ENCODE data around the gene GLCE. TPM values are rescaled to one million over a fixed set of nuclear protein-coding genes. Genes with fewer than 3 reads are reported as not detected.
"Not testable (repeated sequence)": the region's sequence is repeated elsewhere in the genome, so short reads cannot be mapped to it uniquely, and the experiment has no call there.

The GLCE gene
- total RNA-seq, 1 experiment from 2014 or later = 30.7 TPM

- no peak for DNase-seq (ENCODE audit: low read depth)
These were observed 137.4 kb downstream of the GLCE start for GRCh38 chr15:69297642-69298353.

- no peak for DNase-seq (ENCODE audit: low read depth)
These were observed 137.9 kb downstream of the GLCE start for GRCh38 chr15:69298354-69298696.

GRCh38 chr15:69298697-69299441, 138.4 kb downstream of the GLCE start, which contains the start of gene PAQR5:
PAQR5 (plus strand) TSS chr15:69298912; CDS start chr15:69360081, 61,169 bp downstream.
- no peak for DNase-seq (ENCODE audit: low read depth)

GRCh38 chr15:69299451-69299886, 139.0 kb downstream of the GLCE start:
- DNase-seq (ENCODE audit: low read depth) = no peak

- DNase-seq (ENCODE audit: low read depth) = no peak
These were observed 139.6 kb downstream of the GLCE start for GRCh38 chr15:69299943-69300588.

GRCh38 chr15:69301101-69301500, 140.7 kb downstream of the GLCE start:
- DNase-seq (ENCODE audit: low read depth) = not testable (repeated sequence)

- not testable (repeated sequence) for DNase-seq (ENCODE audit: low read depth)
These were observed 141.7 kb downstream of the GLCE start for GRCh38 chr15:69302087-69302486.

- DNase-seq (ENCODE audit: low read depth) = no peak
These were observed 142.5 kb downstream of the GLCE start for GRCh38 chr15:69302929-69303328.

- peak; percentile 45 for DNase-seq (ENCODE audit: low read depth)
These were observed 143.1 kb downstream of the GLCE start for GRCh38 chr15:69303337-69304181.

GRCh38 chr15:69304182-69304545, 143.7 kb downstream of the GLCE start:
- peak; percentile 90 for DNase-seq (ENCODE audit: low read depth)

- DNase-seq (ENCODE audit: low read depth) = peak; percentile 97
These were observed 144.9 kb downstream of the GLCE start for GRCh38 chr15:69305204-69305931.

GRCh38 chr15:69305933-69306568, 145.6 kb downstream of the GLCE start:
- DNase-seq (ENCODE audit: low read depth) = no peak

- DNase-seq (ENCODE audit: low read depth) = no peak
These were observed 147.5 kb downstream of the GLCE start for GRCh38 chr15:69307939-69308338.

GRCh38 chr15:69308949-69309348, 148.5 kb downstream of the GLCE start:
- DNase-seq (ENCODE audit: low read depth) = no peak

- DNase-seq (ENCODE audit: low read depth) = peak; percentile 43
These were observed 150.9 kb downstream of the GLCE start for GRCh38 chr15:69311319-69311721.

- no peak for DNase-seq (ENCODE audit: low read depth)
These were observed 153.1 kb downstream of the GLCE start for GRCh38 chr15:69313432-69314000.

- no peak for DNase-seq (ENCODE audit: low read depth)
These were observed 153.7 kb downstream of the GLCE start for GRCh38 chr15:69314131-69314530.

GRCh38 chr15:69314736-69315135, 154.3 kb downstream of the GLCE start:
- no peak for DNase-seq (ENCODE audit: low read depth)

GRCh38 chr15:69315402-69316110, 155.1 kb downstream of the GLCE start:
- no peak for DNase-seq (ENCODE audit: low read depth)

Measured in LHCN-M2 (cell line).